Measurements from ENCODE around the gene KRT35. TPM values are rescaled to one million over a fixed set of nuclear protein-coding genes. Genes with fewer than 3 reads are reported as not detected.

Gene KRT35
- polyA plus RNA-seq, 1 donor: not detected

DNA sequence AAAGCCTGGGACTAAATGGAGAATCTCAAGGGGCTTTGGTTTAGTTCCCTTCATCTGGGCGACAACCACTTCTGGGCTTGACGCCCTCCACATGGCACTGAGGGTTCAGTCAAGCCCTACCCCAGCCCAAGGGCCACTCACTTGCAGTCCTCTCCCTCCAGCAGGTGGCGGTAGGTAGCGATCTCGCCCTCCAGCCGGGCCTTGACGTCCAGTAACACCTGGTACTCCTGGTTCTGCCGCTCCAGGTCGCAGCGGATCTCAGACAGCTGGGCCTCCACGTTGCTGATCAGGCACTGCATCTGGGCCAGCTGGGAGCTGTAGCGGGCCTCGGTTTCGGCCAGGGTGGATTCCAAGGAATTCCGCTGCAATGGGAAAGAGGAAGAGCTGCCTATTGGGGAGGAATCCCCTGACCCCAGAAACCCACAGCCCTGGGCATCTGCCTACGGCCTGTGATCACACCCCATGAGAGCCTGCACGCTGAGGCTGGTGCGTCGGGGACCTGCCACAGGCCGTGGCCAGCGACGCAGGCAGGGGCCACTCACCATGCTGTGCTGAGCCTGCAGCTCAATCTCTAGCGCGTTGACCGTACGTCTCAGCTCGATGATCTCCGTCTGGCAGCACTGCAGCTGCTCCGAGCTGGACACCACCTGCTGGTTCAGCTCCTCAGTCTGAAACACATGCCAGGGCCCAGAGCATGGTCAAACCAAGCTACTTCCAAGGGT lies 6.0 kb upstream of the KRT35 start:
- no peak for DNase-seq

DNA sequence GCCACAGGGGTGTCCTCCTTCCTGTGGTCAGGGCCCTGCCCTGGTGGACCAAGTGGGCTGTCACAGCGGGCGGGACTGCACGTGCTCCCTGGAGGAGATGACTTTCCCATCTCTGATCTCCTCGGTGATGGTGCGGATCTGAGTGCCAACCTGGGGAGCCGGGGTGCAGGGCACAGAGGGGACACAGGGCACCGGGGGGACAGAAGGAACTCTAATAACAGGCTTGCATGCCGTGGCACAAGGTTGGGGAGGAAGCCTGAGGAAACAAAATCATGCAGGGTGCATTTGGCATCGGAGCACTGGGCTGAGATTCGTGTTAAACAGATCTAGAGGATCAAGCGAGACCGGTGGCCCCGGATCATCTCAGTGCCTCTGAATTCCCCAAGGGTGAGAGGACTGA lies 5.4 kb upstream of the KRT35 start:
- no peak for DNase-seq

DNA sequence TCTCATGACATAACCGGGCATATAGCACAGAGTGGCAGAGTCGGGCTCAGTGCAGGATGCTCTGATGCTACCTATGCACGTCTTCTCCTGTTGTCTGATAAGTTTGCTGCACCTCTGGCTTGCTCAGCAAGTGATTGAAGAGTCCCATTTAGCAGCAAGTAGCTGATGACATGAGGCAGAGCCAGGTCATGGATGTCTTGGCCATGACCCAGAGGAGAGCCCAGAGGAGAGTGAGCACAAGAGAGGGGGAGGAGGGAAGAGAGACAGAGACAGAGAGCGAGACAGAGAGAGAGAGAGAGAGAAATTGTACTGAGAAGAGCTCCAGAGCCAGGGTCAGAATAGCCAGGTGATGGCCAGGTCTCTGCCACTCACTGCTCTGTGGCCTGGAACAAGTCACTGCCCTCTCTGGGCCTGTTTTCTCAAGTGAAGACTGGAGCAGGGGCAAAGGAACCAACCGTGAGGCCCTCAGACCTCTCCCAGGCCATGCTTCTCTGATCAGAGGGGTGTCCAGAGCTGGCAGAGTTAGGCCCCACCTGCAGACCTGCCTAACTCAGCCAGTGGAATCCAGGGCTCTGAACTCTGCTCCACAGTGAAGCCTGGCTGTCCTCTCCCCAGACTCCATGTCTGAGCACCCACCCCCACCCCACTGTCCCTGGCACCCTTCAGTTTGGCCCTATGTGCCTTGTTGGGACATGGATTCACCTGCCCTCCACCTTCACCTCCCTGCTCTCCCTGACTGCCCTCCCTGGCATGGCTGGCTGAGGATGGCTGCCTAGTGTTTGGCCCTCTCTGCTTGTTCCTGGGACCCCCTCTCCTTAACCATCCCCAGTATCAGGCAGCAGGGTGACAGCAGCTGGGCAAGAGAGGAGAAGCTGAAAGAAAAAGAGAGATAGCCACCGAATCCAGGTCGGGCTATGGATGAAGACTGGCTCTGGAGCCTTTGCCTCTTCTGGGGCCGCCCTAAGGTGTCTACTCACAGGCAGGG lies 4.3 kb upstream of the KRT35 start:
- DNase-seq: no peak

DNA sequence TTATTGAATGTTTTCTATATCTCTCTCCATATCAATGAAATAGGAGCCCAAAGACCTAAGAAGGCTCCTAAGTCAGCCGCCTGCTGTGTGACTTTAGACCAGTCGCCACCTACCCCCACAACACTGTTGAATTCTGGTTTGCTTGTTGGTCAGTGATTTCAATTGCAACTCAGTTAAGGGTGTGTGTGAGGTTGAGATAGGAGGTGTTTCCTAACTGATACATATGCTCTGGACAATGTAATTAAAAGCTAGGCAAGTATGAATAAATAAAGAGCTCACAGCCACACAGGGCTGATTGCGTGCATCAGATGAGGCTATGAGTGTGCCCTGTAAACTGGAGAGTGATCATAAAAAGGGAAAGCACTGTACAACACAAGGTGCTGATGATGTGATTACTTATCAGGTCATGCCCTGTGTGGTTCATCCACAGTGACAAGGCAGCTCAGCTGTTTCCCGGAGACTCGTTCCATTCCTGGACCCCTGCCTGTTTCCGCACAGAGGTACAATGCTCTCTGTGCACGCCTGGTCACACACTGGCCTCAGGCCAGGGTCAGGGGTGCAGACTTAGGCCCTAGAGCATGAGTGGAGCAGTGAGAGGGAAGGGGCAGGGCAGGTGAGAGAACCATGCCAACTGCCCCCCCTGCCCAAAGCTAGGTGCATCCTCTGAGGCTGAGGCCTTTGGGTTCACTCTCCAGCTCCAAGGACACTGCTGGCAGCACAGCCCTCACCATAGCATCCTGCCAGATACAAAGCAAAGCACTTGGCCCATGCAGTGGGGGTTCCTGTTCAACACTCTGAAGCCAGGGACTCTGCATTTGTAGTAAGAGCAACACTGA lies 3.3 kb upstream of the KRT35 start:
- no peak for DNase-seq

DNA sequence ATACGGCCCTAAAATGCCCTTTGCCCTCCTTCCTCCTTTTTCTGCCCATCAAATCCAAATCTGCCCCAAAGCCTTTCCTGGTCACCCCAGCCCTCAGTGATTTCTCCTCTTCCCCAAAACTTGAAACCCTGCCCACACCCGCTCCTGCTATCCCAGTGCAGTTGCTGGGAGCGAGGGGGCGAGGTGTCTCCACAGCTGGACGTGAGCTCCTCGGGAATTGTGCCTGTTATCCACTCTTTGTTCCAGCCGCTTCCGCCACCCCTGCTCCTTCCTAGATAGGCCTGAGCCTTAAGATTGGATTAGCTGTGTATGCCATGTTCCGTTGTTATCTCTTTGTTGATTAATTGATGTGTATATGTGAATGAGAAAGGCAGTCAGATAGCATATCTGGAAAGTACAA lies 2.6 kb upstream of the KRT35 start:
- DNase-seq: no peak

DNA sequence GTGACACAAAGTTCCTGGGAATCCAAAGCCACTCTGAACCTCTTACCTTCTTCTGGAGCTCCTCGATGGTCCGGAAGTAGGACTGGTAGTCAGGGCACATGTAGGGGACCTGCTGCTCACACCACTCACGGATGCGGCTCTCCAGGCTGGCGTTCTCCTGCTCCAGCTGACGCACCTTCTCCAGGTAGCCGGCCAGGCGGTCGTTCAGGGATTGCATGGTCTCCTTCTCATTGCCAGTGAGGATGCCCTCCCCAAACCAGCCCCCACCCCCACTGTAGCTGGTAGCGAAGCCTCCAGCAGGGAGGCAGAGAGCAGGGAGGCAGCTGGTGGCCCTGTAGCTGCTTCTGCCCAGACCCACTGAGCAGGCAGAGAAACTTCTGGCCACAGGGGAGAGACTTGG lies 370 bp downstream of the KRT35 start:
- DNase-seq: no peak

DNA sequence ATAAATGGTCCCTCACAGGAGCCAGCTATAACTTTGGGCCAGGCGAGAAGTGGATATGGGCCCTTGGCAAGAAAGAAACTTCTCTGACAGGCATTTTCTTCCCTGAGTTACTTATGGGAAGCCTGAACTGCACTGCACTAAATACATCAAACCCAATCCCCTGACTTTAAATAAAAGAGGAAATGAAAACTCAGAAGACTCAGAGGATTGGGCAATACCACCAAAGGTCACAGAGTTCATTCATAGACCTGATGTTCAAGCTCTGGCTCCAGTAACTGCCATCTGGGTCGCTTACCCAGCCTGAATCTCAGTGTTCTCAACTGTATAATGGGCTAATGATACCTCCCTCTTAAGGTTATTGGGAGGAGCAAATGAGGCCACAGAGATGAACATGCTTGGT lies 815 bp downstream of the KRT35 start:
- no peak for DNase-seq

DNA sequence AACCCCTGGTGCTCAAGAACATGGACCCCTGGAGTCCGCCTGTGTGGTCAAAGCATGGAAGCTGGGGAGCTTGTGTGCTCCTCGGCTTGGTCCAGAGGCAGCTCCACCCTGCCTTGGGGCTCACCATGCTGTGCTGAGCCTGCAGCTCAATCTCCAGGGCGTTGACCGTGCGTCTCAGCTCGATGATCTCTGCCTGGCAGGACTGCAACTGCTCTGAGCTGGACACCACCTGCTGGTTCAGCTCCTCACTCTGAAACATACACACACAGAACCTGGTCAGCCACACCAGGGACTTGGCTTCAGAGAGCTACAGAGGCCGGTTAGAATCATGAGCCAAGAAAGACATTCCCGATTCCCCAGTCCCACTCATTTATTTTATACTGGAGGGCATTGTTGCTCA lies 2.7 kb downstream of the KRT35 start:
- no peak for DNase-seq

DNA sequence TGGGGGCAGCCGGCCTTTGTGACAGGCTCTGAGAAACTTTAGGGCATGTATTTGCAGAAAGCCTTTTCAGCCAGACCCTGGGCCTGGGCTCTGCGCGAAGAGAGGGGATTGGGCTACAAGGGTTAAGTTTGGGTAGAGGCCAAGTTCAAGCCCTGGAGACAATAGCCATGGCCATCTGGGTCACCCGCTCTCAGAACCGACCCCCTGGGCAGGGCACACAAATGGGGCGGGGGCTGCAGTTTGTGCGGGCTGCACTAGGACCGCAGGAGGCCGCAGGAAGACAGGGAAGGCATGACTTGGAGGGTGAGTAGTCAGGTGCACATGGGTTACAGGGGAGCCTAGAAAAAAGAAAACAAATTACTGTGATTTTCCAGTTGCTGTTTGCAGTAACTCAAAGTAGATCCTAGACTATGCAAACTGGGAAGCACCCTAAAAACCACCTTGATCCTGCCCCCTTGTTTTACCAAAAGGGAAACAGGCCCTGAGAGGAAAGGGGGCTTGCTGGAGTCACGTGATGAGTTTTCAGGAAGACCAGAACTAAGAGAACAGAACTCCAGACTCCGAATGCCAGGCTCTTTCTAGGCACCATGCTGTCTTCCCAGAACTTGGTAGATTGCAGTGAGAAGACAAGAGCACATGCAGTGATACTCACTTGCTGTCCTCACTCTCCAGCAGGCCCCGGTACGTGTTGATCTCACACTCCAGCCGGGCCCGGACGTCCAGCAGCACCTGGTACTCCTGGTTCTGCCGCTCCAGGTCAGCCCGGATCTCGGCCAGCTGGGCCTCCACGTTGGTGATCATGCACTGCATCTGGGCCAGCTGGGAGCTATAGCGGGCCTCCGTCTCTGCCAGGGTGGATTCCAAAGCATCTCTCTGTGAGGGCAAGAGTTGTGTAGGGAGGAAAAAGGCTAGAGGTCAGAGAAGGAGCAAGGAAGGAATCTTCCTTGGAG lies 3.8 kb downstream of the KRT35 start:
- no peak for DNase-seq

DNA sequence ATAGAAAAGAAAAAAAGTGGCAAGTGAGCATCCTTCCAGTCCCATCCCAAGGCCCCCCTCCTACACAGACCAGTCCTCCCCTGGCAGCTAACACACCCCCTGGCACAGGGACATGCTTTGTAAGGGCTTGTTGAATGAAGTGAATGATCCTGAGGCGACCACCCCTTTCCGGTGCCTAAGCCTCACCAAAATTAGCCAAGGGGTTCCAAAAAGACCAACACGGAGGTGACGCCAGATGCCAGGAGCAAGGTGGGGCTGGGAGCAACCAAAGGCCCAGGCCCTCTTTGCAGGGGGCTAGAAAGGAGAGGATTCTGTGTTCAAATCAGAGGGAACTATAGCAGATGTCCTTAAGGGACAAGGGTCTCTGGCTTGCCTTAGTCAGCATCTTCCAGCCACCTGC lies 5.5 kb downstream of the KRT35 start:
- DNase-seq: no peak

DNA sequence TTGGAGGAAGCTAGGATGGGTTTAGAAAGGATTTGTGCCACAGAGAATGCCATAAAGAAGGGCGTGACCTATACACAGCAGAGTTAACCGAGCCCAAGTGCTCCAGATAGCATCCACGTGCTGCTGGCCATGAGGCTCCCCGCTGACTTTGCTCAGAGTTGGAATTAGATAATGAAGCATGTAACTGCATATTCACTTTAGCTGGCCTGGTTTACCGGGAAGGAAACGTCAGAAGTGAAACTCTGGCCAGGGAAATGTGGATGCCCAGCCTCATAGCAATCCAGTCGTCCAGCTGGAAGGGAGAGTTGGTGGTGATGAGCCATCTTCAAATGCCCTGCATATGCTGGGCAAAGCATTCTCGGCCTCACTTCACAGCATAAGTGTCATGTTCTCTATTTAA lies 6.1 kb downstream of the KRT35 start:
- DNase-seq: no peak

DNA sequence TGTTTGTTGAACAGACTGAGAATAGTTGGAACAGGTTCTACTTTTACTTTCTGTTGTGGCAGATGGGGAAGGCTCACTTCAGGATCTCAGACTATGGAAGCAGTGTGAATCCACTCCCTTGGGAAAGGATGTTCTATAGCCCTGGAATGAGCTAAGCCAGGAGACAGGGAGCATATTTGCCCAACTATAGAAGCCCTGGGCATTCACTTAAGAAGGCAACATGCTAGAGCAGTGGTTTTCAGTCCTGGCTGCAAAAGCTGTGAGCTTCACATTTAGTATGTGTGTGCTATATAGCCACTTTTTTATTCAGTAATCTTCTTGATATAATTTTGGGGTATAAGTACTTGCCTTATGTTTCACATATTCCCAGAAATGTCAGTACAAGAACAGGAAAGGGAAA lies 12.6 kb downstream of the KRT35 start:
- DNase-seq: no peak

DNA sequence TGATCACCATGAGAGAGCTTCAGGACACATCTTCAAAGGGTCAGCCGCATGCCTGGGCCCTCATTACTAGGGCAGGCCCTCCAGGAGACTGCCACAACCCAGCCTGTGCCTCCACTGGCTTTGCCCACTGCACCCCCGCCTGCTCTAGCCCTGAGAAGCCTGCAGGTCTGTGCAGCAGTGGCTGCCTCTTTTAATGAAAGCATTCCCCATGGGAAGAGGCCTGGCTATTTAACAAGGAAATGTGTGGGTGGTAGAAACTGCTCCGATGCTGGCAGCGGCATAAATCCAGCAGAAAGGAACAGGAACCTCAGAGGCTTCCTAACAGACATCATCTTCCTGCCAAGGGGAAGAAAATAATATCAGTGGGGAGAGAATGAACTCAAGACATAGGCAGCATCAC lies 13.4 kb downstream of the KRT35 start:
- no peak for DNase-seq

DNA sequence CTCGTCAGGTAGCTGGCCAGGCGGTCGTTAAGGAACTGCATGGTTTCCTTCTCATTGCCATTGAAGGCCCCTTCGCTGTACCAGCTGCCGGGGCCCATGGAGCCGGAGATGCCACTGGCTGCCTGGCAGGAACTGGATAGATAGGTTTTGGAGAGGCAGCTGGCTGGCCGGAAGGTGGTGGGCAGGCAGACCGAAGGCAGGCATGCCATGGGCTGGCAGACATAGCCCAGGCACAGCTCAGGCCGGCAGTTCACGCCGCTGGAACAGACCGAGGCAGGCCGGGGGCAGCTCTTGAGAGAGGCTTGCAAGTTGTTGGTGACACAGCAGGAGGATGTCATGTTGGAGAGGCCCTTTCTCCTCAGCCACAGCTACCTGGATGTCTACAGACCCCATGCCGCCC lies 14.0 kb downstream of the KRT35 start, which contains the start of gene KRT32:
Gene KRT32 (minus strand): TSS at position 399 of the 400 bp plus-strand sequence. CDS start 61 bp downstream, at position 338.
- DNase-seq: no peak

DNA sequence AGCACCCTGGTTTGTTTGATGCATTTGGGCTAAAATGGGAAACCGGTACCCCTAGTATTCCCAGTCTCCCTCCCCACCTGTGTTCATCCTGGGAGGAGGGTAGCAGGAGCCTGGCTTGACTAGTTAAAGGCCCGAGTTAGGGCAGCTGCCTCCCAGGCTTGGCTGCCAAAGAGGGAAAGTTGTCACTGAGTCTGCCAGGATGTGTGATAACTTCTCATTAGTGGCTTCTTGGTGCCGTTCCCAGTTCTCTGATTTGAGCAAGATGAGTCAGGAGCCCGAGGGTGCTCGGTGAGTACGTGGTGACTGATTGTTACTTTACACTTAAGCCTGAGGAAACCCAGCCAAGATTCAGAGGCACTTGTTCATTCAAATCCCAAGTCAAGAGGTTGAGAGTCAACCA lies 16.3 kb downstream of the KRT35 start:
- DNase-seq: no peak

DNA sequence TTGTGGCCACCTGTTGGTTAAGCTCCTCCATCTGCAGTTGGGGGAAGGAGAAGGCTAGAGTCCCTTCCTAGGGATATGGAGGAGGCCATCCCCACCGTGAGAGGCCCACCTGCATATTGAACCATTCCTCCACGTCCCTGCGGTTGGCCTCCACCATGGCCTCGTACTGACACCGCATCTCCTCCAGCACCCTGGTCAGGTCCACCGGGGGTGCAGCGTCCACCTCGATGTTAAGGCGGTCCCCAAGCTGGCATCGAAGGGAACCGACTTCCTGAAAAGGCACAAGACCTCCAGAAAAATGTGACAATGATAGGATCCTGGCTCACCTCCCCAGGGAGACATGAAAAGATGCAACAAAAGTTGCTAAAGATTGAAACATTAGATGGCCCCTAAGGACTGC lies 16.8 kb downstream of the KRT35 start:
- DNase-seq: no peak

DNA sequence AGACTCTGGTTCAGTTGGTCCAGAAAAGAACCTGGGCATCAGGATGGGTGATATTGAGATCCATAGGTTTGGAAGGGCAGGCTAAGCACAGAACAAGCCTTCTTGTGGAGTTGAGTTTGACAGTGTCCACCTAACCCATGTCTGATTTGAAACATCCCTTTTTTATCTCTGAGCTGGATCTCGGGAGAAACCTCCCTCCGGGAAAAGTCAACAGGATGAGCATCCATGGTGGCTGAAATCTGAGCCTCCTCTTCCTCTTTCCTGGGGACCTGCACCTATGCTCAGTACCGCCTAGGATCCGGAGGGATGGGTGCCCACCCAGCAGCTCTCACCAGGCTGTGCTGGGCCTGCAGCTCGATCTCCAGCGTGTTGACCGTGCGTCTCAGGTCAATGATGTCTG lies 17.2 kb downstream of the KRT35 start:
- DNase-seq: no peak

DNA sequence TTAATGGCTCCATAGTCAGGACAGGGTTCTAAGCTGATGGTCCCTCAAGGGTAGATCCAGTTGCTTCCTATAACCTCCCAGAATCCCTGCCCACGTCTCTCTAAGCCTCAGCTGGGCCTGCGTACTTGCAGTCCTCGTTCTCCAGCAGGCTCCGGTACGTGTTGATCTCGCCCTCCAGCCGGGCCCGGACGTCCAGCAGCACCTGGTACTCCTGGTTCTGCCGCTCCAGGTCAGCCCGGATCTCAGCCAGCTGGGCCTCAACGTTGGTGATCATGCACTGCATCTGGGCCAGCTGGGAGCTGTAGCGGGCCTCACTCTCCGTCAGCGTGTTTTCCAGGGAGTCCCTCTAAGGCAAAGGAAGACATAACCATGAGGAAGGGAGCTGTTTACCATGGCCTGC lies 18.2 kb downstream of the KRT35 start:
- no peak for DNase-seq

DNA sequence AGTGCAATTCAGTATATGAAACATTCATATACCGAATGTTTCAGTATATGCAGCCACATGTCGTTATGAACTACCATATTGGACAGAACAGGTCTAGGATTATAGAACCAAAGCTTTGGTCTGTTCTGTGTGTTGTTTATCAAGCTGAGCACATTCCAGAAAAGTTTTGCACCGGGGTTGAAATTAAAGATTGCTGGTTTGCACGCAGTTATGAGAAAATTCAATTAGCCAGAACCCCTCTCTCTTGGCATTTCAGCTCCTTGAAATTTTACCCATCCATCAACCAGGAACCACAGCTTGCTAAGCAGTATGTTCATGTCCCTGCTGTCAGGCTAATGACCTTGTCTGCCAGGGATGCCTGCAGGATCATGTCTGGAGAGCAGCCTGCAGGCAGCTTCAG lies 23.3 kb downstream of the KRT35 start:
- no peak for DNase-seq

DNA sequence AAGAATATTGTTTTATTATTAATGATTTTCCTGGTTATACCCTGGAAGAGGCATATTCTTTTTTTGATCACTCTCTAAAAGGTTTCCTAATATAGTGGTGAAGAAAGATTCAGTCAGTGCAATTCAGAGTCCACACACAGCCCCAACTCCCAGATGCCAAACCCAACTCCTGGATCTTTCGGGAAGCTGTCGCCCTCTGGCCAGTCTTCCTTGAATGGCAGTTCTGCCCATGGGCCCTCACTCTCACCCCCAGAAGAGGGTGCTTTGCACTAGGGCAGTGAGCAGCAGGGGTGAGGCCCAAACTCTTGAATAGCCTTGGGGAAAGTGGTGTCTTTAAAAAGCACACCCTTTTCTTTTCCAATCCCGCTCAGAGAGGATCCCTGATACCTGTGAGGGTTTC lies 24.7 kb downstream of the KRT35 start:
- no peak for DNase-seq

DNA sequence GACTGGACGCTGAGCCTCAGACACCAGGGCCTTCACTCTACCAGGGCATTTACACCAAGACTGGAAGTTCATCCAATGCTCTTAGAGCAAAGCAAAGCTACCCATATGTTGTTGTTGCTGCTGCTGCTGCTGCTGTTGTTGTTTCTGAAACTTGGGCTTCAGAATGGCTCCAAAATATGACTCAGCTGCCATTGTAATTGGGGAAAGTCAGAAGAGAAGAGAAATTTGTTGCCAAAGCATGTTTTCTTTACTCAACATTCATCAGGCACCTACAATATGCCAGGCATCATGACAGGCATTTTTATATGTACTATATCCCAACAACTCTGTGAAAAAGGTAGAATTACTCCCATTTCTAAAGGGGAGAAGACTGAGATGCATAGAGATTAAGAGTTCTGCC lies 25.7 kb downstream of the KRT35 start:
- DNase-seq: no peak

DNA sequence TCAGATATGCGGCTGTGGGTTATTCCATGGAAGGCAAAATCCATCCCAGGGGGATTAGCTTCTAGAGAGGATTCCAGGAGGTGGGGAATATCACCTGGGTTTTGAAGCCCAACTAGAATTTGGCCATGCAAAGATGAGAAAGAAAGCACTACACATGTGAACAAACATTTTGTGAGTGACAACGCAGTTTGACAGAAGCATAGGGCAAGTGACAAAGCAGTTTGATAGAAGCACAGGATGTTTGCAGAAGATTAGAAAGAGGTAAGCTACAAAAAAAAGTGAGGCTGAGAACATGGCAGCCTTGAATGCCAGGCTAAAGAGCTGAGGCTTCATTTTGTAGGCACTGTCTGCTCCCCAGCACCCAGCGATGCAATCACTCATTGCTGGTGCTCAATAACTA lies 27.9 kb downstream of the KRT35 start:
- DNase-seq: no peak
